ENCODE data around the gene ZDHHC8.

The ZDHHC8 gene

GRCh38 chr22:20180640-20181039, 49.0 kb downstream of the ZDHHC8 start:
- DNase-seq (ENCODE audit: low spot score), result no peak

GRCh38 chr22:20181194-20181883, 49.7 kb downstream of the ZDHHC8 start:
- no peak for DNase-seq (ENCODE audit: low spot score)

GRCh38 chr22:20181884-20182236, 50.3 kb downstream of the ZDHHC8 start:
- no peak for DNase-seq (ENCODE audit: low spot score)

- no peak for DNase-seq (ENCODE audit: low spot score)
These were observed 50.8 kb downstream of the ZDHHC8 start for GRCh38 chr22:20182365-20182764.

GRCh38 chr22:20183101-20183500, 51.5 kb downstream of the ZDHHC8 start:
- DNase-seq (ENCODE audit: low spot score), result no peak

- no peak for DNase-seq (ENCODE audit: low spot score)
These were observed 52.2 kb downstream of the ZDHHC8 start for GRCh38 chr22:20183823-20184222.

GRCh38 chr22:20184501-20185165, 53.0 kb downstream of the ZDHHC8 start:
- DNase-seq (ENCODE audit: low spot score), result no peak

GRCh38 chr22:20185750-20186149, 54.1 kb downstream of the ZDHHC8 start:
- no peak for DNase-seq (ENCODE audit: low spot score)

GRCh38 chr22:20186183-20186870, 54.7 kb downstream of the ZDHHC8 start:
- DNase-seq (ENCODE audit: low spot score), result peak; percentile 15

GRCh38 chr22:20186871-20187546, 55.4 kb downstream of the ZDHHC8 start:
- DNase-seq (ENCODE audit: low spot score), result no peak

- DNase-seq (ENCODE audit: low spot score), result no peak
These were observed 56.4 kb downstream of the ZDHHC8 start for GRCh38 chr22:20187777-20188566.

- DNase-seq (ENCODE audit: low spot score), result no peak
These were observed 56.9 kb downstream of the ZDHHC8 start for GRCh38 chr22:20188567-20188877.

GRCh38 chr22:20191000-20191515, 59.5 kb downstream of the ZDHHC8 start:
- no peak for DNase-seq (ENCODE audit: low spot score)

GRCh38 chr22:20191803-20192202, 60.2 kb downstream of the ZDHHC8 start:
- DNase-seq (ENCODE audit: low spot score), result no peak

GRCh38 chr22:20192293-20192971, 60.8 kb downstream of the ZDHHC8 start:
- DNase-seq (ENCODE audit: low spot score), result no peak

- no peak for DNase-seq (ENCODE audit: low spot score)
These were observed 61.6 kb downstream of the ZDHHC8 start for GRCh38 chr22:20192972-20193760.

GRCh38 chr22:20193761-20194494, 62.3 kb downstream of the ZDHHC8 start:
- DNase-seq (ENCODE audit: low spot score), result no peak

- DNase-seq (ENCODE audit: low spot score), result no peak
These were observed 63.3 kb downstream of the ZDHHC8 start for GRCh38 chr22:20194681-20195593.

Data from NAMALWA (cell line).